GF-D8 (cell line): Measurements from ENCODE around the gene CITED1.

Experiments
- DNase-seq: peaks from one replicate; lab custom pipeline; 2025; lab: John Stamatoyannopoulos, UW

The CITED1 gene

DNA sequence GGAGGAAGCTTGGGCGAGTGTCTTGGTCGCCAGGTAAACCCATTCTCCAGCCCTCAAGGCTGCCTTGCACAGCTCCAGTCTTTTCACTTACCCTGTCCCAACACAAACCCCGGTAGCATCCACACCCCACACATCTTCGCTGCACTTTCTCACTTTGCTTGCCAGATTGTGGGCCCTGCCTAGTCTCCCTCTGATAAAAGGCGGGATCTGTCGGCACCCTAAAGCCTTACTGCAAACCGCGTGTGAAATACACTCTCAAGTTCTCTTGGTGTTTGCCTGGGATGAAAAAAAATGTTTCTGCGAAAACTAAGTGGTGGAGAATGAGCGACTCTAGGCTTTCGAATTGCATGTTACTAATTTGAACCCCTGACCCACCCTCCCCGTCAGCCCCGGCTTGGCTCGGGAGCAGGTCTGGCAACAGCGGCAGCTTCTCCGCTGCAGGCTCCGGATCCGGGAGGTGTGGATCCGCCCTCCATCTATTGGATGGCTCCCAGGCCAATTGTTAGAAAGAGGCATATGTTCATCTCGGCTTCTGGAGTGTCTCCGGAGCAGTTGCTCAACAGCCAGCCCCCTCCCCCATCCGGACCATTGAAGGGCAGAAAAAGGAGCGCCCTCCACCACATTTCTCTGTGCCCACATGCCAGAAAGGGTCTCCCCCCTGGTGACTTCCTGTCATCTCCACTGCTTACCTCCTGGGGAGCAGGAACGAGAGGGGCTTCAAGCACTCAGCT is 3.0 kb upstream of the CITED1 start:
- no peak for DNase-seq

DNA sequence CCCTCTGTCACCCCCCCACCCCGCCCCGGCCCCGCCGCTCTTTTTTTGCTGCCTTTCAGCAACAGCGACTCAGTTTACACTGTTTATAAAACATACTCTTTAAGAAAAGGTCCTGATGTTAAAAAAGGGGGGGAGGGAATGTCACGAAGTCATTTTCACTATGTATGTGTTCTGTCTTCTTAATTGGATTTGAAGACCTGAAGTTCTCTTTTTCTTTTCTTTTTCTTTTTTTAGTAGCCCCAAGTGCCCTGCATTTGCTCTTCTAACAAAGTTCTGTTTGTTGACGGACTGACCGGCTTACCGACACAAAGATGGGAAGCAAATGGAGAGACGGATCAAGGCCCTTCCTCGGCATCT is 2.5 kb upstream of the CITED1 start:
- DNase-seq, result no peak

DNA sequence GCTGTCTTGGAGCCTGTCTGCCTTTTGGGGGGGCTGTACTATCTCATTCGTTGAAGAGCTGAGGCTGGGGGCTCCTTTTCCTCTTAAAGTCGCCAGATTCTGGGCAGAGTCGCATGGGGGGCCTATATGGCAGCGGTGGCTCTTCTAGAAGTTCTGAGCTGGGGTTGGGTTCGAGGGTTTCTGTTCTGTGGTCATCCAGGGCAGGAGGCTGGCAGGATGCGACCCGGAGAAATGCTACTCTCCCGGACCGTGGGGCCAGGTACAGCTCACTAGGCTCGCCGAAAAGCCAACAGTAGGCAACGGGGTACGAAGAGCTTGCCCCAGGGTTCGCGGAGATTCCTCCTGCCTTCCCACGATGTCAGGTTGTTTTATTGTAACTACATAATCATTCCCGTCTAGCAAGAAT is 1.9 kb upstream of the CITED1 start:
- no peak for DNase-seq

DNA sequence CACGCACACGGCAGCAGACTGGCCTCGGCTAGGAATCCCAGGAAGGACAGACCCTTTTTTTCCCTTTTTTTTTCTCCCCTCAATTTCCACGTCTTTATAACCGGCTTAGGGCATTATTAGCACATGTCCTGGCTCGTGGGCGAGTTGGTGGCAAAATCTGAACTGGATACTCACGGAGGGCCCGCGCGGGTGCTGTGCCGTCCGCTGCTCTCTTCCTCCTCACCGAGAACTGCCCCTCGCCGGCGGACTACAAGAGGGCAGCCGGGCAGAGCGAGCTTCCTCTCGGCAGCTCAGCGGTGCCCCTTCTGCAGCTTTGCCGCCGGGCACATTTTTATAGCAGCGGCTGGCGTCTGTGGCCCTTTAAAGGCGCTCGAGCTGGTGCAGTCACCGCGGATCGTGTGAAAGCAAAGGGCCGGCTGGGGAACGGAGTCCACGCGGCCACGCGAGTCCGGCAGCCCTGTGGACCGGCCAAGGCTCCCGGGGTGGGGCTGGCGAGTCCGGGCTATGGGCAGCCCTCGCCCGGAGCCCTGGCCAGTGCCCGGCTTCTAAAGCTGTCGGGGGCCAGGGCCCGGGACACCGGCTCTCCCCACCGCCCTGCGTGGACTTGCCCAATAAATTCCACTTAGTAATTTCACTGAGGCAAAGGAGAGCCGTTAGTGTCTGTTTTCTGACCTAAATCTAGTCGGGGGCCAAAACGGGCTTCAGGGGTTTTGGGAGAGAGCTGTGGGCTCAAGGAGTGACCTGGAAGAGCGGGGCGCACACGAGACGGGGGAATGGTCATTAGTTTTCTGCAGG is 1.3 kb upstream of the CITED1 start:
- DNase-seq, result peak; percentile 26

DNA sequence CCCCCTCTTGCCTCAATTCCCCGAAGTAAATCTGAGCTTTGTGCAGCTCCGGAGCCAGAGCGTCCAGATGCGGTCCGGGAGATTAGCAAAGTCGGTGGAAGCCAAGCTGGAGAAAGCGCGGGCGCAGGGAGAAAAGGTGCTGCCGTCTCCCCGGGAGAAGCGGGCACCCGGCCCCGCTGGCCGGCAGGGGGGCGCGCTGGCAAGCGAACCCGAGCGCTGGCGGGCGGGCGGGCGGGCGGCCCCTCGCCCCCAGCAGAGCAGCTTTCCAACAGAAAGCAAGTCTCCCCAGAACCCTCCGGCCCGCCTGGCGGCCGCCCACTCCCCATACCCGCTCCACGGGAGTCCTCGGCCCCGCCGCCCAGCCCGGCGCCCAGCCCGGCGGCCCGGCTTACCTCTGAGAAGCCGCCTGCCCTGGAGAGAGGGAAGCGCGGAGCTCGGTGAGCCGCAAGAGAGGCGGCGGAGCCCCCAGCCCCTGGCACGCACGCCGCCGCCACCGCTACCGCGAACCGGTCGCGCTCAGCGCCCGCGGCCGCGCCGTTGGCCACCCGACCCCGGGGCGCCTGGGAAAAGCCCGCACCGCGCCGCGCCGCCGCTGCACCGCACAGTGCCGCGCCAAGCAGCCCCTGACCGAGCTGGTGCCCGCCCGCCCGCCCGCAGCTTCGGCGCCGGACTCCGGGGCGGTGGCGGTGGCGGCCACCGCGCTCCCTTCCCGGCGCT is 529 bp upstream of the CITED1 start:
- no peak for DNase-seq

DNA sequence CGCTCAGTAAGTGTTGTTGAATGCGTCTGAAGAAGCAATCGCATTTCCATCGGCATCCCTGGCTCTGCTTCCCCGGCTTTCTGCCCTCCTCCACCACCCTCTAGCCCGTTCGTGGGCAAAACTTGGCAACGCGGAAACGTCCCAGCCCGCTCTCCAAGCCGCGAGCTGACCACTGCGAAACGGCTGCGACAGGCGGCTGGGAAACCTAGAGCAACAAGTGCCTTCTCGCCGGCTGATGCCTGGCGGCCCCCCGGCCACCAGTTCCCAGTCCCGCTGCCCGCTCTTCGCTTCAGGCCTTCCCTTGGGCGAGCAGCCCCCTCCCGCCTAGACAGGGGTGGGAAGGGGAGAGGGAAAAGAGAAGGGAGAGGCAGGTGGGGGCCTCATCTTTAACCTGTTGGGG is 837 bp downstream of the CITED1 start:
- DNase-seq, result no peak

DNA sequence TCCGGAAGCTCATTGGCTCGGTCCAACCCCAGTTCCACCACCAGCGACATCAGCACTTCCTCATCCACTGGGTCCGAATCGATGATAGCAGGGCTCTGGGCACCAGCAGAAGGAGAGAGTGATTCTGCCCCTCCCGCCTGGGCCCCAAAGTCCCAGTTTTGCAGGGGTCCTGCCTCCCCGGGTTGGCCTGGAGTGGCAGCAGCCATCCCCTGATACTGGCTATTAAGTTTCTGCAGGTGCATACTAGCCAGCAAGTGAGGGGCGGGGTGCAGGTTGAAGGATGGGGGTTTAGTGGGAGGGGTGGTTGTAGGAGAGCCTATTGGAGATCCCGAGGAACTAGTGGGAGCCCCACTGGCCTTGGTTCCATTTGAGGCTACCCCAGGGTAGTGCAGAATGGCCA is 3.9 kb downstream of the CITED1 start:
- no peak for DNase-seq

DNA sequence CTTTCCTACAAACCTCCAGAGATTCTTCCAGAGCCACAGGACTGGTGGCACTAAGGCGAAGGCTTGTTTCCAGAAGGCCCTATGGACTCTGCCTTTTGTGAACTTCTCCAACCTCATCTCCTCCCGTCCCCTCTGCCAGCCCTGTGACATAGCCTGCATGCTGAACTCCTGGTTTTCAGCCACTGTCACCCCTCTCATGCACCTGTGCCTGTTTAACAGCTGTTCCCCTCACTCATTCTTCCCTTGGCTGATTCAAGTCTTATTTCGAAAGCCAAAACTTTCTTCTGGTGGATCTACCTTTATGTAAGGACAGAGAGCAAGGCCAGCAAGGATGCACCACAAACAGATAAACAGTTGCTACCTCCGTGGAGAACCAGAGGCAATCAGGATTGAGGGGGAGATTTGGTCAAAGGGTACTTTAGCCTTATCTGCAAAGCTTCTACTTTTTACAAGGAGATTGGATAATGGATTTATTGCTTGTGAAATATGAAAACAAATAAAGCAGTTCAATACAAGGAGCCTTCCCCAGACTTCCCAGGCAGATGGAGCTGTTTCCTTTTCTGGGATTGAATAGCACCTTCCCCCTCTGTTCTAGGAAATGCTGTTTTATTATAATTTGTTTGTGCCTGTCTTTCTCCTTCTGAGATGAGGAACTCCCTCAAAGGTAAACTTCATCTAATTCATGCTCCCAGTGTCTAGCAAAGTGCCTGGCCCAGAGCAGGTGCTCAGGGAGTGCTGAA is 5.7 kb downstream of the CITED1 start:
- DNase-seq, result no peak

DNA sequence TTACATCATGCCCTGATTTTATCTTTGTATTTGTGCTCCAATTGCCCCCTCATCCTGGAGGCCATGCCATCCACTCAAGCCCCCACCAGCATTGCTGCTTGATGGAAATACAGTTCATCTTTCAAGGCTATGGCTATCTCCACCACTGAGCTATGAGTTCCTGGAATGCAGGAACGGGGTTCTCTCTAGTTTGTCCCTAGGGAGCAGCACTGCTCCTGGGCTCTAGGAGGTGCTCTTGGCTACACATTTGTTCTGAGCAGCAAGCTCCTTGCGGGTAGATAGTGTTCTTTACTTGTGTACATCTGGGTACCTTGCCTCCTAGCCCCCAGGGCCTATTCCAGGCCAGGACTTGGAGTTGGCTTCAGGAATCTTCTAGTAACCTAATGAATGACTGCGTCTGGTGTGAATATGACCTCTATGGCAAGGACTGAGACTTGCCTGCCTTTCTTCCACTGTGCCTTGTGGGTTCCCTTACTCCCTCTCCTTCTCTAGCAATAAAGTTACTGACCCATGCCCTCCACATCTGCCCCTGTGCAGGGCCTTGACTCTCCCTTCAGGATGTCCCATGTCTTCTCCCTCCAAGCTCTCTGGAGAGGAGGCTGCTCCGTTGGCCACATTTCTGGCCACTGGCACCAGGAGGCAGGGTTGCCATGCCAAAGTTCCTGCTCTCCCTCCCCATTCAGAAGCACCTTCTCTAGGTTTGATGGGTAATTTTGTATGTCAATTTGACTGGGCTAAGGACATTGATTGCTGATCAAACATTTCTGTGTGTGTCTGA is 7.6 kb downstream of the CITED1 start:
- peak; percentile 12 for DNase-seq

DNA sequence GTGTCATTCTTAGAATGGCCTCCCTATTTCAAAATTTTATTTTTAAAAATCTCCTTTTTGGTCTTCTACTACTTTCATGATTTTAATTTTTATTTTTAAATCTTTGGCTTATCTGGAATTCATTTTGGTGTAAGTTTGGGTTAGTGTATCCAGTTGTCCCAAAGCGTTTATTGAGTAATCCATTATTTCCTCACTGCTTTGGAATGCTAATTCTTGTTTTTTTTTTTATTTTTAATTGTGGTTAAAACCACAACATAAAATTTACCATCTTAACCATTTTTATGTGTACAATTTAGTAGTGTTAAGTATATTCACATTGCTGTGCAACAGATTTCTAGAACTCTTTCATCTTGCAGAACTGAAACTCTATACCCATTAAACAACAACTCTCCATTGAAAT is 8.7 kb downstream of the CITED1 start:
- DNase-seq, result no peak

DNA sequence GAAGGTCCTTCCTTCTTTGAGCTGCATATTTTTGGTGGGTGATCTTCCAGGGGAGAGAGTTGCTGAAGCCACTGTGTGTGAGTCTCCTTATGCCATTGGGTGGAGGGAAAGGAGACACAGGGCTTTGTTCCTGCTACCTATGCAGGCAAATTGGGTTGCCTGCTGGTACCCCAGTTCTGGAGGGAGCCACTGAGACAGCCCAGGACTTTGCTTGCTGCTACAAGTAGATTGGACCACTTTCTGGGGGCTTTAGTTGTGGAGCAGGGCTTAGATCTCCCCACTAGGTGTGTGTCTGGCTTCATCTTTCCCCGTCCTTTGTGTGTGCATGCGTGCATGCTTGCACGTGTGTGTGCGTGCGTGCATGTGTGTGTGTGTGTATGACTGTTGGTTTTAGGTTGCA is 10.0 kb downstream of the CITED1 start:
- no peak for DNase-seq

DNA sequence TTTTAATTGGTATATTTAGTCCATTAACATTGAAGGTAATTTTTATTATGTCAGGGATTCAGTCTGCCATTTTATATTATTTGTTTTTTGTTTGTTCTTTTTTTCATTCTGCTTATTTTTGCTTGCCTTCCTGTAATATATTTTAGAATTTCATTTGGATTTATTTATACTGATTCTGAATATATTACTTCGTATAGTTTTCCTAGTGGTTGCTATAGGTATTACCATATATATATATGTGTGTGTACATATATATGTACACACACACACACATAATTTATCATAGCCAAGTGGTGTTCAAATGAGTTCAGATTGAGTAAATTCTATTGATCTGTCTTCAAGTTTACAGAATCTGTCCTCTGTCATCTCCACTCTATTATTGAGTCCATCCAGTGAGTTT is 11.2 kb downstream of the CITED1 start:
- DNase-seq, result no peak

DNA sequence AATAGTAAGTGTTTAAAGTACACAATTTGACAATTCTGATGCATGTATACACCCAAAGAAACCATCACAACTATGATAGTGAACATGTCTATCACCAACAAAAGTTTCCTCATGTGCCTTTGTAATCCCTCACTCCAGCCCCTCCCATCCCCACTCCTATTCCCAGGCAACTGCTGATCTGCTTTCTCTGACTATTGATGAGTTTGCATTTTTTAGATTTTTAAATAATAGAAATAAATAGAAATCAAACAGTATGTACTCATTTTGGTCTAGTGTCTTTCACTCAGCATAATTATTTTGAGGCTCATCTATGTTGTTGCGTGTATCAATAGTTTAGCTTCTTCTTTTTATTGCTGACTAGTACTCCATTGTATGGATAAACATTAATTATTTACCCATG is 23.4 kb downstream of the CITED1 start:
- no peak for DNase-seq

DNA sequence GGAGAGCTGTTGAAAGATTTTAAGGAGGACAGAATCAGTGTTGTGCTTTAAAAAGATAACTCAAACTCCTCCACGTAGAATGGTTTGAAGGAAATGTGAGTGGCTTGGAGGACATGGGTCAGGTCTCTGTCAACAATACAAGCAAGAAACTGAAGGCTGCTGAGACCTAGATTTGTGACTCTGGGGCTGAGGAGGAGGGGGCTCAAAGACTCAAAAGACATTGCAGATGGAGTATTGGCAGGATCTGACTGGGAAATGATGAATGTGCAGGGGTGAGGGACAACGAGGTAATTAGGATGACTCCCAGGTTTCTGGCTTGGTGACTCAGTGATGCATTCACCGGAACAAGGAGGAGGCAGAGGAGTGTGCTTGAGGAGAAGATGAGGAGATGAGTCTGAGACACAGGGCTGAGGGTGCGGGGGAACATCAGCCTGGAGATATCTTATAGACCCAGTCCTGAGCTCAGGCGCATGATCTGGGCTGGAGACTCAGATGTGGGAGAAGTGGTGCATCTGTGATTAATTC is 25.3 kb downstream of the CITED1 start:
- no peak for DNase-seq

DNA sequence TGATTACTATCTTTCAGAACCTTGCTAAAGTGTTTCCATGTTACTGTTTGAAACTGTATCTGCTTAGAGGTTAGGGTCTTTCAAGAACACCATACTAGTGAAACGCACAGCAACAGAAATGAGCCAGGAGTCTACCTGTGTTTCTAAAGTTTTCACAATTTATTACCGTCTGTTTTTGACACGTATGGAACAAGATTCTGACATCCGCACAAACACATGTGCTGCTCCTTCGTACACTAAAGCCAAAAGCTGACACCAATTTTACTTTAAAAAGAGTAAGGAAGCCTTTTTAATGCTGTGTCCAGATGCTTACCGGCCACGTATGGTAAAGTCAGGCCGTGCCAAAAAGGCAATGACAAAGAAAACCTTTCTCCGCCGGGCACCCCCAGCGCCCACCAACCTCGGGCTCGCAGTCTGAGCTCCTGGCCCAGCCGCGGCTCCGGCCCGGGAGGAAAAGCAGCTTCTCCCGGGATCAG is 29.2 kb downstream of the CITED1 start:
- DNase-seq, result no peak

DNA sequence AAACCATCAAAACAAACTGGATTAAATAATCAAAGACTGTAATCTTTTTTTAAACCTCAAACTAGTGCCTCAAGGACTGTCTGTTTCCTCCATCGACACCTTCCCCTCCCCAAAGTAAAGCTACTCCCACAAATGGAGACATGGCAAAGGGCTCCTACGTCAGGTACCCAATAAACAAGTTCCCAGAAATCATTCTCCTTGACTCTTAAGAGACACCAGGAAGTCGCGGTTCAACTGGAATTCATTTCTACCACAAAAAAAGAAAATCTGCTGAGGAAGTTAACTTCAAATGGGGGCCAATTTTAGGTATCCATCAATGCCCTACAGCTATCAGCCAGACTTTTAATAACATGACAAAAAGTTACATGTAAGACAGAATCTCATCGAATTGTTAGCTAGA is 31.2 kb downstream of the CITED1 start:
- no peak for DNase-seq

DNA sequence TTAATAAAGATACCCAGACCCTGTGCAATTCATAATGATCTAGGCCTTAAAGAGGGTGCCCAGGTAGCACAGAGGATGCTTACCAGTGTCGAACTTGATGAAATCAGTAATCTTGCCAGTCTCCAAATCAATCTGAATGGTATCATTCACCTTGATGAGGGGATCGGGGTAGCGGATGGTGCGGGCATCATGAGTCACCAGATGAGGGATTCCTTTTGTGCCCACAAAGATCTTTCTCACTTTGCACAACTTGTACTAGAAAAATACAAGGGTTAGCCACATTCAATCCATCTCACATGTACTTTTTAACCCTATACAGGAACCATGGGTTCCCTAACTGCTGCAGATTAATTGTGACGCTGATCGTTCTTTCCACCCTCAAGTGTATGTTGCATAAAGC is 32.0 kb downstream of the CITED1 start:
- no peak for DNase-seq

DNA sequence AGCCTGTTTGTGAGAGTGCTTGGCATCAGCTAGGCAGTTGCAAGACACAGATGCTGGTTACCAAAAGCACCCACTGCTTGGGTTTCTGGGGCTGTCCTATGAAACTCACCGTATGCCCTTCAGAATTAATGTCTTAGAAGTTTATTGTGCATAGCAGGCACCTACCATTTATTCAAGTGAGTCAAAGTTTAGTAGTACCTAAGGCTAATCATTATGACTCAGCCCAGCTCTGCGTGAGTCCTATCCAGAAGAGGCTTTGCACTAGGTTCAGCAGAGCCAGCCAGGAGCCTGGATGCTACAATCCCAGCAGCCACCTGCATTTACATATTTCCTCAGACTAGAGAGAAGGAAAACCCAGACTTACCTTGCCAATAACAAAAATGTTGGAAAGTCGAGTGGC is 32.8 kb downstream of the CITED1 start:
- no peak for DNase-seq

DNA sequence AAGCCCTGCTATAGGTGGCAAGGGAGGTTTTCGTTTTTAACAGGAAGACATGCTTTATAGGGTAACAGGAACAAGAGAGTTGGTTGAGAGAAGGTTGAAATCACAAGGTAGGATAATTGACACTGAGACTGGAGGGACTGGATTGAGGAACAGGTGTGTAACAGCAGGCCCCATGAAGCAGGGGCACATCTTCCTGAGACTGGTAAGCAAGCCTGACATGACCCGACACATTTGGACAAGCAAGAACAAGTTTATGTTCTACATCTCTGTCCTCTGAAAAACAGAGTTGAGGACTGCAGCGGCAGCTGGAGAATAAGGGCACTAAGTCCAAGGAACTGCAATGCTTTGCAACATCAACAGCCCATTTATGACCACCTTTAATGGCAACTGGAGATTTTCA is 33.9 kb downstream of the CITED1 start:
- DNase-seq, result no peak

DNA sequence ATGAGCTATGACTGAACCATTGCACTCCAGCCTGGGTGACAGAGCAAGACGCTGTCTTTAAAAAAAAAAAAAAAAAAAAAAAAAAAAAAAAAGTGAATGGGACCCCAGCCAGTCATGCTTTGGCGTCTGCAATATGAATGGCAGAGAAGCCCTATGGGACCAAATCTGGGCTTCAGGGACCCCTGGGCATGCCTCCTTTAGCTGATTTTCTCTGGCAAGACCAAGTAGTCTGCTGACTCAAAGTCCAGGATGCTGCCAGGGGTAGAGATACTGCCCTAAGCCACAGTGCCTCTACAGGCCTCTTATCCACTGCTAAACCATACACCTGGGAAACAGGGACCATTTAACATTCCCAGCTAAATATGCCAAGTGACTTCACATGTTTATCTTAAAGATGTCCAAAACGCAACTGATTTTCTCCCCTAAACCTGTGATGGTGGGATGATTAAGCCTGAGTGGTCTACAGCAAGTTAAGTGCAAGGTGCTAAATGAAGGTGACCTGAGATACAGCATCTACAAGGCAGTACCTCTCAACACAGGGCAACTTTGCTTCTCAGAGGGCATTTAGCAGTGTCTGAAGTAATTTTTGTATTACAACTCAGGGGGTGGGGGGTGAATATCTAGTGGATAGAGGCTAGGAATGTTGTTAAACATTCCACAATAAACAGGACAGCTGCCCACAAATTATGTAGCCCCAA is 34.5 kb downstream of the CITED1 start:
- no peak for DNase-seq
